H9 (cell line): ENCODE measurements around the gene OSBPL2. TPM values are rescaled to one million over a fixed set of nuclear protein-coding genes. Genes with fewer than 3 reads are reported as not detected.
A peak's percentile ranks its signal among the peaks of the same experiment; 100 is the strongest.

Experiments used
- DNase-seq: peaks from one replicate; pipeline ENCODE4 v3.0.0-alpha.2; 2017
- H2AFZ ChIP-seq: one replicate; pipeline ENCODE4 v1.6.1; 2013; ENCODE audit warnings: mild to moderate bottlenecking, low read length, control low read depth, moderate library complexity
- H2AK5ac ChIP-seq: 2 replicates; pipeline ENCODE4 v1.6.1; 2013; ENCODE audit warnings: low read length, control low read depth, mixed read lengths; ENCODE audit not compliant: insufficient read length
- H2BK120ac ChIP-seq: one replicate; pipeline ENCODE4 v1.6.1; 2013; ENCODE audit warnings: low read depth, mild to moderate bottlenecking, low read length, control low read depth, inconsistent platforms; ENCODE audit not compliant: poor library complexity, severe bottlenecking
- H2BK12ac ChIP-seq: 2 replicates; pipeline ENCODE4 v1.6.1; 2013; ENCODE audit warnings: low read length, control low read depth, mixed read lengths, low read depth; ENCODE audit not compliant: insufficient read length
- H2BK15ac ChIP-seq: 2 replicates; pipeline ENCODE4 v1.6.1; 2013; ENCODE audit warnings: low read depth, low read length, control low read depth
- H2BK20ac ChIP-seq: one replicate; pipeline ENCODE4 v1.6.1; 2013; ENCODE audit warnings: low read depth, mild to moderate bottlenecking, low read length, control low read depth, inconsistent platforms; ENCODE audit not compliant: poor library complexity, severe bottlenecking
- H2BK5ac ChIP-seq: 2 replicates; pipeline ENCODE4 v1.6.1; 2013; ENCODE audit warnings: low read length, control low read depth, mixed read lengths; ENCODE audit not compliant: insufficient read length
- H3K14ac ChIP-seq: 2 replicates; pipeline ENCODE4 v1.6.1; 2013; ENCODE audit warnings: low read length, control low read depth; ENCODE audit not compliant: insufficient read depth
- H3K18ac ChIP-seq: 2 replicates; pipeline ENCODE4 v1.6.1; 2013; ENCODE audit warnings: low read depth, mild to moderate bottlenecking, mixed read lengths, low read length, control low read depth; ENCODE audit not compliant: insufficient read length
- H3K23ac ChIP-seq: 2 replicates; pipeline ENCODE4 v1.6.1; 2013; ENCODE audit warnings: low read length, control low read depth, mixed read lengths, low read depth; ENCODE audit not compliant: insufficient read length
- H3K23me2 ChIP-seq: 2 replicates; pipeline ENCODE4 v1.6.1; 2013; ENCODE audit warnings: low read depth, mild to moderate bottlenecking, mixed read lengths, low read length, control low read depth; ENCODE audit not compliant: insufficient read length, poor library complexity, severe bottlenecking
- H3K27ac ChIP-seq: 2 replicates; pipeline ENCODE4 v1.5.1; 2013; ENCODE audit warnings: low read length, control low read depth, mixed read lengths, low read depth; ENCODE audit not compliant: insufficient read length
- H3K27me3 ChIP-seq: 2 replicates; pipeline ENCODE4 v1.6.1; 2013; ENCODE audit warnings: low read length, control low read depth, inconsistent platforms; ENCODE audit not compliant: insufficient read depth
- H3K4ac ChIP-seq: 2 replicates; pipeline ENCODE4 v1.6.1; 2013; ENCODE audit warnings: low read depth, mild to moderate bottlenecking, control low read depth, inconsistent platforms, low read length, moderate library complexity
- H3K4me1 ChIP-seq: 2 replicates; pipeline ENCODE4 v1.6.1; 2013; ENCODE audit warnings: low read length, control low read depth, inconsistent platforms; ENCODE audit not compliant: insufficient read depth
- H3K4me2 ChIP-seq: 2 replicates; pipeline ENCODE4 v1.6.1; 2013; ENCODE audit warnings: low read length, control low read depth, mixed read lengths; ENCODE audit not compliant: insufficient read length, insufficient read depth
- H3K56ac ChIP-seq: 2 replicates; pipeline ENCODE4 v1.6.1; 2013; ENCODE audit warnings: low read depth, mild to moderate bottlenecking, mixed read lengths, low read length, control low read depth; ENCODE audit not compliant: insufficient read length
- H3K79me1 ChIP-seq: 2 replicates; pipeline ENCODE4 v1.6.1; 2013; ENCODE audit warnings: low read depth, mild to moderate bottlenecking, moderate library complexity, low read length, control low read depth, inconsistent platforms; ENCODE audit not compliant: insufficient read depth, poor library complexity, severe bottlenecking
- H3K79me2 ChIP-seq: 2 replicates; pipeline ENCODE4 v1.6.1; 2013; ENCODE audit warnings: low read length, control low read depth, inconsistent platforms; ENCODE audit not compliant: insufficient read depth
- H3K9ac ChIP-seq: 2 replicates; pipeline ENCODE4 v1.6.1; 2013; ENCODE audit warnings: low read length, control low read depth, mixed read lengths; ENCODE audit not compliant: insufficient read length; ENCODE audit errors: extremely low read depth
- H3K9me3 ChIP-seq: one replicate; pipeline ENCODE4 v1.6.1; 2013; ENCODE audit warnings: low read depth, low read length, inconsistent platforms; ENCODE audit not compliant: control insufficient read depth
- H3T11ph ChIP-seq: one replicate; pipeline ENCODE4 v1.6.1; 2013; ENCODE audit warnings: mild to moderate bottlenecking, low read length, control low read depth, inconsistent platforms
- H4K20me1 ChIP-seq: one replicate; pipeline ENCODE4 v1.6.1; 2013; ENCODE audit not compliant: control insufficient read depth, insufficient read length, insufficient read depth
- H4K5ac ChIP-seq: 2 replicates; pipeline ENCODE4 v1.6.1; 2013; ENCODE audit warnings: low read depth, mild to moderate bottlenecking, mixed read lengths, low read length, control low read depth; ENCODE audit not compliant: insufficient read length
- H4K8ac ChIP-seq: replicated peaks from 2 replicates; pipeline ENCODE4 v1.6.1; 2013; ENCODE audit warnings: low read length, control low read depth, mixed read lengths, low read depth; ENCODE audit not compliant: insufficient read length
- H4K91ac ChIP-seq: 2 replicates; pipeline ENCODE4 v1.6.1; 2013; ENCODE audit warnings: low read depth, mild to moderate bottlenecking, moderate library complexity, mixed read lengths, low read length, control low read depth; ENCODE audit not compliant: insufficient read length
- H3K27ac Mint-ChIP-seq, 3 experiments: 2 replicates in 2 of 3; 3 replicates in 1 of 3; pipeline ENCODE4 v1.8.0; 2020 to 2021; ENCODE audit warnings: mixed read lengths in 3 of 3, mild to moderate bottlenecking in 1 of 3, moderate library complexity in 1 of 3
- H3K27me3 Mint-ChIP-seq: 2 replicates; pipeline ENCODE4 v1.8.0; 2021; ENCODE audit warnings: low read depth, mild to moderate bottlenecking, moderate library complexity, mixed read lengths
- H3K36me3 Mint-ChIP-seq, 3 experiments: 2 replicates in 2 of 3; 3 replicates in 1 of 3; pipeline ENCODE4 v1.8.0; 2020 to 2021; ENCODE audit warnings: low read depth in 3 of 3, mixed read lengths in 3 of 3; ENCODE audit not compliant: insufficient read depth in 1 of 3
- H3K4me1 Mint-ChIP-seq, 2 experiments: 2 replicates each; pipeline ENCODE4 v1.8.0; 2020; ENCODE audit warnings: mixed read lengths in 2 of 2
- H3K4me3 Mint-ChIP-seq, 2 experiments: 2 replicates in 1 of 2; 3 replicates in 1 of 2; pipeline ENCODE4 v1.8.0; 2020 to 2021; ENCODE audit warnings: mild to moderate bottlenecking in 2 of 2, mixed read lengths in 2 of 2, moderate library complexity in 1 of 2
- H3K9me3 Mint-ChIP-seq, 2 experiments: 2 replicates in 1 of 2; 3 replicates in 1 of 2; pipeline ENCODE4 v1.8.0; 2020; ENCODE audit warnings: mild to moderate bottlenecking in 2 of 2, mixed read lengths in 2 of 2, moderate library complexity in 1 of 2
- CTCF ChIP-seq: fragments of 200-600 bp; sonication (generic); conservative IDR thresholded peaks from 3 replicates; pipeline ENCODE4 v1.8.0; 2021; ENCODE audit warnings: antibody characterized with exemption, mild to moderate bottlenecking
- WGBS: extraction: QIAGEN DNeasy Blood & Tissue Kit; methylation state at CpG from one replicate; pipeline ENCODE4 v1.1.7; 2013; ENCODE audit warnings: missing lambda C conversion rate, low lambda C conversion rate, mixed read lengths; ENCODE audit not compliant: insufficient read length; ENCODE audit errors: extremely low coverage; 5-methylcytosine and 5-hydroxymethylcytosine counted together
- total RNA-seq: library from RNA; stranded (reverse); gene quantifications from 2 replicates; pipeline ENCODE4 v1.2.1, GENCODE V29; 2021

Gene OSBPL2
- total RNA-seq, 1 experiment from 2014 or later = 47.3 TPM

- no peaks in the 10 kb centered on the region for H3K79me1 ChIP-seq
- H3K27me3 ChIP-seq = no peaks in the 10 kb centered on the region
- H4K8ac ChIP-seq = no peak overlapping the region
- H3K23me2 ChIP-seq = no peaks in the 10 kb centered on the region
- Mint-ChIP-seq H3K36me3 (peaks cover 40 to 80% (median 63%) of the 10 kb centered on the region in 3 experiments), H3K4me3 (no peak overlapping the region), H3K9me3 (peaks cover 6 to 9% of the 10 kb centered on the region in 2 experiments; a peak in 4 of 5 replicates), H3K27ac (peak overlapping the region in 2 of 3 experiments; percentile 81 to 92; a peak in 3 of 7 replicates), H3K27me3 (no peaks in the 10 kb centered on the region), H3K4me1 (no peaks in the 10 kb centered on the region)
- H3K9me3 ChIP-seq = no peaks in the 10 kb centered on the region
- no peak for DNase-seq
- H2BK15ac ChIP-seq = no peak overlapping the region
- H4K5ac ChIP-seq = no peak overlapping the region
- H3K79me2 ChIP-seq = no peaks in the 10 kb centered on the region
- no peaks in the 10 kb centered on the region for H4K20me1 ChIP-seq
- H3K4ac ChIP-seq = no peak overlapping the region
- H2BK120ac ChIP-seq = no peak overlapping the region
- H4K91ac ChIP-seq = no peak overlapping the region
- no peak overlapping the region for H2AFZ ChIP-seq
- H3K9ac ChIP-seq = no peak overlapping the region
- no peaks in the 10 kb centered on the region for H3K4me1 ChIP-seq
- no CpG with 5 or more reads among the region's 10 CpGs for WGBS
- no peak overlapping the region for H3K27ac ChIP-seq
- H2BK5ac ChIP-seq = no peak overlapping the region
- H3K23ac ChIP-seq = no peak overlapping the region
- H3K18ac ChIP-seq = no peak overlapping the region
- no peak overlapping the region for H2AK5ac ChIP-seq
- H3K14ac ChIP-seq = no peak overlapping the region
- no peak overlapping the region for H2BK20ac ChIP-seq
- no peak overlapping the region for H2BK12ac ChIP-seq
- H3T11ph ChIP-seq = no peak overlapping the region
- no peak for TF ChIP-seq CTCF
- no peak overlapping the region for H3K56ac ChIP-seq
- no peak overlapping the region for H3K4me2 ChIP-seq
Measured at GRCh38 chr20:62262064-62262463, 23.7 kb downstream of the OSBPL2 start.
